Glomerular visceral epithelial cell (primary cell): ENCODE data around the gene CHCHD6.
A peak's percentile ranks its signal among the peaks of the same experiment; 100 is the strongest.

Experiments used
- DNase-seq: peaks from one replicate; pipeline ENCODE4 v3.0.0-alpha.2; 2016; ENCODE audit errors: extremely low spot score

The CHCHD6 gene

GRCh38 chr3:126939733-126940132 lies 235.7 kb downstream of the CHCHD6 start:
- DNase-seq: no peak

GRCh38 chr3:126941721-126942270 lies 237.8 kb downstream of the CHCHD6 start:
- peak; percentile 75 for DNase-seq

GRCh38 chr3:126944089-126944965 lies 240.3 kb downstream of the CHCHD6 start:
- DNase-seq: no peak

GRCh38 chr3:126945171-126945721 lies 241.2 kb downstream of the CHCHD6 start:
- DNase-seq: no peak

GRCh38 chr3:126945891-126946290 lies 241.9 kb downstream of the CHCHD6 start:
- DNase-seq: no peak

- no peak for DNase-seq
These were observed 242.4 kb downstream of the CHCHD6 start for GRCh38 chr3:126946405-126946804.

- no peak for DNase-seq
These were observed 243.4 kb downstream of the CHCHD6 start for GRCh38 chr3:126947429-126947828.

GRCh38 chr3:126948980-126949535 lies 245.0 kb downstream of the CHCHD6 start:
- DNase-seq: no peak

- no peak for DNase-seq
These were observed 247.5 kb downstream of the CHCHD6 start for GRCh38 chr3:126951561-126951960.

GRCh38 chr3:126952261-126952982 lies 248.4 kb downstream of the CHCHD6 start:
- no peak for DNase-seq

- DNase-seq: no peak
These were observed 249.1 kb downstream of the CHCHD6 start for GRCh38 chr3:126952983-126953660.

- DNase-seq: peak; percentile 32
These were observed 250.3 kb downstream of the CHCHD6 start for GRCh38 chr3:126954141-126954842.

- DNase-seq: no peak
These were observed 251.2 kb downstream of the CHCHD6 start for GRCh38 chr3:126955004-126955790.

GRCh38 chr3:126956361-126956760 lies 252.3 kb downstream of the CHCHD6 start:
- no peak for DNase-seq

- DNase-seq: no peak
These were observed 253.0 kb downstream of the CHCHD6 start for GRCh38 chr3:126956866-126957650.

GRCh38 chr3:126957776-126958637 lies 254.0 kb downstream of the CHCHD6 start:
- DNase-seq: no peak

- no peak for DNase-seq
These were observed 254.6 kb downstream of the CHCHD6 start for GRCh38 chr3:126958638-126959085.
